Myocyte (in vitro differentiated cells): Measurements from ENCODE around the gene ITGAE. TPM values are rescaled to one million over a fixed set of nuclear protein-coding genes. Genes with fewer than 3 reads are reported as not detected.

Experiments used
- DNase-seq: peaks from one replicate; pipeline ENCODE4 v3.0.0-alpha.2; 2012; ENCODE audit warnings: low read depth
- total RNA-seq: library from RNA; depleted of rRNA; stranded (reverse); fragments of >200 nt; gene quantifications from 2 replicates; pipeline ENCODE4 v1.2.3, GENCODE V29; 2014

Gene ITGAE
- total RNA-seq, 1 donor from 2014 or later: 23.1 TPM

- DNase-seq: peak; percentile 98
Measured at GRCh38 chr17:3668279-3669084, 132.5 kb downstream of the ITGAE start, which contains the start of the genes EMC6 and TAX1BP3. Gene EMC6, plus strand, starts transcription at chr17:3668812. Its CDS starts 335 bp downstream, at chr17:3669147. Gene TAX1BP3, minus strand, starts transcription at chr17:3668578. Its CDS starts 52 bp downstream, at chr17:3668526.

GRCh38 chr17:3667366-3668278, 133.4 kb downstream of the ITGAE start:
- DNase-seq: peak; percentile 86

- no peak for DNase-seq
Measured at GRCh38 chr17:3666516-3666915, 134.5 kb downstream of the ITGAE start.

- no peak for DNase-seq
Measured at GRCh38 chr17:3665834-3666233, 135.2 kb downstream of the ITGAE start.

Other genes starting within 250 kb of the ITGAE start
- gene TRPV3, start 243.4 kb downstream of the ITGAE start, total RNA-seq: 0.08 and 0.26 TPM in 2 replicates
- gene TRPV1, start 191.8 kb downstream of the ITGAE start, total RNA-seq: 0.99 and 1.3 TPM in 2 replicates
- 3.5 and 4.8 TPM in 2 replicates for gene SHPK, start 164.9 kb downstream of the ITGAE start, total RNA-seq
- 36.1 and 39.6 TPM in 2 replicates for gene CTNS, start 164.4 kb downstream of the ITGAE start, total RNA-seq
- 95.1 and 122 TPM in 2 replicates for gene TAX1BP3, start 132.6 kb downstream of the ITGAE start, total RNA-seq
- gene EMC6, start 132.4 kb downstream of the ITGAE start, total RNA-seq: 47.0 and 60.7 TPM in 2 replicates
- gene P2RX5, start 105.0 kb downstream of the ITGAE start, total RNA-seq: 42.7 and 63.4 TPM in 2 replicates
- 0.78 and 1.6 TPM in 2 replicates for gene HASPIN, start 77.3 kb downstream of the ITGAE start, total RNA-seq
- gene NCBP3, start 45.1 kb upstream of the ITGAE start, total RNA-seq: 12.7 and 13.7 TPM in 2 replicates
- gene CAMKK1, start 91.9 kb upstream of the ITGAE start, total RNA-seq: 2.6 and 2.8 TPM in 2 replicates
- 0.21 and 1.6 TPM in 2 replicates for gene P2RX1, start 115.3 kb upstream of the ITGAE start, total RNA-seq
- gene ATP2A3, start 163.2 kb upstream of the ITGAE start, total RNA-seq: 3.3 and 3.9 TPM in 2 replicates